Large intestine (tissue), 3 donors: Measurements from ENCODE around the gene RAB43. TPM values are rescaled to one million over a fixed set of nuclear protein-coding genes. Genes with fewer than 3 reads are reported as not detected.
"Not testable (repeated sequence)": the region's sequence is repeated elsewhere in the genome, so short reads cannot be mapped to it uniquely, and the experiment has no call there.

Experiments used
- DNase-seq, 2 donors: peaks; one replicate each; pipeline versions ENCODE4 v3.0.0 to v3.0.0-alpha.2; 2013
- H3K27ac ChIP-seq: one replicate; pipeline ENCODE4 v1.5.1; 2013; ENCODE audit warnings: low read length
- H3K27me3 ChIP-seq: 2 replicates; pipeline ENCODE4 v1.6.1; 2013; ENCODE audit warnings: low read length; ENCODE audit not compliant: control insufficient read depth, insufficient read depth
- H3K36me3 ChIP-seq: 2 replicates; pipeline ENCODE4 v1.6.1; 2013; ENCODE audit warnings: low read length; ENCODE audit not compliant: control insufficient read depth, insufficient read depth
- H3K4me1 ChIP-seq: one replicate; pipeline ENCODE4 v1.6.1; 2013; ENCODE audit warnings: low read length; ENCODE audit not compliant: control insufficient read depth, insufficient read depth
- H3K4me3 ChIP-seq: one replicate; pipeline ENCODE4 v1.5.1; 2013; ENCODE audit warnings: low read length
- H3K9me3 ChIP-seq: one replicate; pipeline ENCODE4 v1.6.1; 2013; ENCODE audit warnings: mild to moderate bottlenecking, low read depth, low read length, moderate library complexity; ENCODE audit not compliant: control insufficient read depth
- WGBS: methylation state at CpG from one replicate; pipeline ENCODE4 v1.1.5; 2013; ENCODE audit warnings: low lambda C conversion rate; ENCODE audit not compliant: insufficient coverage; 5-methylcytosine and 5-hydroxymethylcytosine counted together
- polyA plus RNA-seq: library from polyadenylated mRNA; unstranded; fragments of 120-200 nt; gene quantifications from one replicate; pipeline ENCODE4 v1.2.1, GENCODE V29; 2013

The RAB43 gene
- polyA plus RNA-seq, 1 donor, result 7.7 TPM

DNA sequence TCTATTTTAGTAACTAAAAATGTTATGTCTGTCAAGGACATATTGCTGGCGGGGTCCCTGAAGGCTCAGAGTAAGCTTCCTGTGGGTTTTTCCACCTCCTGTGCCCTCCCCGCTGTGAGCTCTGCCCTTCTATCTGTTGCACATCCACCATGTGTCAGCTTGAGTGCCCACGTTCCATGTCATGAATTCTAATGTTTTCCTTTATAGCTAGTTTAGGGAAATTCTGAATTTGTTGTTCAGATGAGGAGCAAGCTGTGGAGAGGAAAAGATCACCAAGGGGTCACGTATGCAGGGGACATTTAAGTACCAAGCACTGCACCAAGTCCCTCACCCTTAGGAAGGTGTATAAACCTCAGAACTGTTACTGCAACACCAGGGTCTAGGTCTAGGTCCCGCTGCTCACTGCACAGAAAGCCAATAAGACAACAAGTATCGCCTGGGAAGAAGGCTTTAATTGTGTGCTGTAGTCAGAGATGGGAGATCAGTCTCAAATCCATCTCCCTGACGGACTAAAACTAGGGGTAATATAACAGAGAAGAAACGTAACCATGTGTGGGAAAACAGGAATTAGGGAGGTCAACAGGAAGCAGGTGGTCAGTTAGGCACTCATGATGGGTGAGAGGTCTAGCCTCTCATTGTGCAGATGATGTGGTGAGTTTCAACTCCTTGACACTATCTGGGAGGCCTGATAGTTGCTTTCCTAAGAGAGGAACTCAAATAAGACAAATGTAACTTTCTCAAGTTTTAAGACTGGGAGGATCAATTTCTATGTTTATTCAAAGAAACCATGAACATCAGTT lies 51.3 kb downstream of the RAB43 start:
- no peak for DNase-seq
- Histone ChIP-seq H3K27me3 (peaks cover 3% of the 10 kb centered on the region), H3K4me3 (no peak overlapping the region), H3K36me3 (no peaks in the 10 kb centered on the region), H3K9me3 (peaks cover 5% of the 10 kb centered on the region), H3K27ac (no peak overlapping the region), H3K4me1 (no peaks in the 10 kb centered on the region)
- 60% methylated on average over 1 of the region's 8 CpGs for WGBS

- H3K36me3 ChIP-seq, H3K9me3 ChIP-seq, H3K27ac ChIP-seq, H3K4me1 ChIP-seq, H3K27me3 ChIP-seq, H3K4me3 ChIP-seq, DNase-seq: not testable (repeated sequence)
- WGBS, result 60% methylated on average over 1 of the region's 13 CpGs
Observed at GRCh38 chr3:129069313-129070085, 52.1 kb downstream of the RAB43 start.

DNA sequence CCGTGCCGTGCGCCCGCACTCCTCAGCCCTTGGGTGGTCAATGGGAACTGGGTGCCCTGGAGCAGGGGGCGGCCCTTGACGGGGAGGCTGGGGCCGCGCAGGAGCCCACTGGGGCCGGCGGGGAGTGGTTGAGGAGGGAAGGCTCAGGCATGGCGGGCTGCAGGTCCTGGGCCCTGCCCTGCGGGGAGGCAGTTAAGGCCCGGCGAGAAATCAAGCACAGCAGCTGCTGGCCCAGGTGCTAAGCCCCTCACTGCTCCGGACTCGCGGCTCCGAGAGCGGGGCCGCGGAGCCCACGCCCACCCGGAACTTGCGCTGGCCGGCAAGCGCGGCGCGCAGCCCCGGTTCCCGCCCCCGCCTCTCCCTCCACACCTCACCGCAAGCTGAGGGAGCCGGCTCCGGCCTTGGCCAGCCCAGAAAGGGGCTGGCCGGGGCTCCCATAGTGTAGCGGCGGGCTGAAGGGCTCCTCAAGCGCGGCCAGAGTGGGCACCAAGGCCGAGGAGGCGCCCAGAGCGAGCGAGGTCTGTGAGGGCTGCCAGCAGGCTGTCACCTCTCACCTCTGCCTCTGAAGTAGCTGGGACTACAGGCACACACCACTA lies 53.2 kb downstream of the RAB43 start:
- H3K36me3 ChIP-seq, result no peaks in the 10 kb centered on the region
- H3K4me1 ChIP-seq, result no peaks in the 10 kb centered on the region
- DNase-seq, result no peak
- H3K27ac ChIP-seq, result no peak overlapping the region
- H3K9me3 ChIP-seq, result peaks cover 5% of the 10 kb centered on the region
- H3K4me3 ChIP-seq, result peak overlapping the region; percentile 44
- no CpG with 5 or more reads among the region's 44 CpGs for WGBS
- peaks cover 3% of the 10 kb centered on the region for H3K27me3 ChIP-seq

DNA sequence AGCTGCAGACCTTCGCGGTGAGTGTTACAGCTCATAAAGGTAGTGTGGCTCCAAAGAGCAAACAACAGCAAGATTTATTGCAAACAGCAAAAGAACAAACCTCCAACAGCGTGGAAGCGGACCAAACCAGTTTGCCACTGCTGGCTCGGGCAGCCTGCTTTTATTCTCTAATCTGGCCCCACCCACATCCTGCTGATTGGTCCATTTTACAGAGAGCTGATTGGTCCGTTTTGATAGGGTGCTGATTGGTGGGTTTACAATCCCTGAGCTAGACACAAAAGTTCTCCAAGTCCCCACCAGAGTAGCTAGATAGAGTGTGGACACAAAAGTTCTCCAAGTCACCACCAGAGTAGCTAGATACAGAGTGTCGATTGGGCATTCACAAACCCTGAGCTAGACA lies 53.9 kb downstream of the RAB43 start:
- H3K4me1 ChIP-seq, H3K27ac ChIP-seq, H3K4me3 ChIP-seq, H3K27me3 ChIP-seq, H3K9me3 ChIP-seq, H3K36me3 ChIP-seq, DNase-seq: not testable (repeated sequence)
- no CpG with 5 or more reads among the region's 7 CpGs for WGBS

DNA sequence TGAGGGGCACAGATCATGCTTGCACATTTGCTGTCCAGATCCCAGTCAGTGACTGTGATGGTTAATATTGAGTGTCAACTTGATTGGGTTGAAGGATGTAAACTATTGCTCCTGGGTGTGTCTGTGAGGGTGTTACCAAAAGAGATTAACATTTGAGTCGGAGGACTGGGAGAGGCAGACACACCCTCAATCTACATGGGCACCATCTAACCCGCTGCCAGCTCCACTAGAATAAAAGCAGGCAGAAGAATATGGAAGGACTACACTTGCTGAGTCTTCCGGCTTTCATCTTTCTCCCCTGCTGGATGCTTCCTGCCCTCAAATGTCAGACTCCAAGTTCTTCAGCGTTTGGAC lies 55.9 kb downstream of the RAB43 start:
- DNase-seq, result no peak
- no peak overlapping the region for H3K4me3 ChIP-seq
- no peaks in the 10 kb centered on the region for H3K27me3 ChIP-seq
- H3K9me3 ChIP-seq, result peaks cover 5% of the 10 kb centered on the region
- H3K4me1 ChIP-seq, result no peaks in the 10 kb centered on the region
- H3K36me3 ChIP-seq, result no peaks in the 10 kb centered on the region
- no CpG with 5 or more reads among the region's 4 CpGs for WGBS
- peak overlapping the region; percentile 36 for H3K27ac ChIP-seq

DNA sequence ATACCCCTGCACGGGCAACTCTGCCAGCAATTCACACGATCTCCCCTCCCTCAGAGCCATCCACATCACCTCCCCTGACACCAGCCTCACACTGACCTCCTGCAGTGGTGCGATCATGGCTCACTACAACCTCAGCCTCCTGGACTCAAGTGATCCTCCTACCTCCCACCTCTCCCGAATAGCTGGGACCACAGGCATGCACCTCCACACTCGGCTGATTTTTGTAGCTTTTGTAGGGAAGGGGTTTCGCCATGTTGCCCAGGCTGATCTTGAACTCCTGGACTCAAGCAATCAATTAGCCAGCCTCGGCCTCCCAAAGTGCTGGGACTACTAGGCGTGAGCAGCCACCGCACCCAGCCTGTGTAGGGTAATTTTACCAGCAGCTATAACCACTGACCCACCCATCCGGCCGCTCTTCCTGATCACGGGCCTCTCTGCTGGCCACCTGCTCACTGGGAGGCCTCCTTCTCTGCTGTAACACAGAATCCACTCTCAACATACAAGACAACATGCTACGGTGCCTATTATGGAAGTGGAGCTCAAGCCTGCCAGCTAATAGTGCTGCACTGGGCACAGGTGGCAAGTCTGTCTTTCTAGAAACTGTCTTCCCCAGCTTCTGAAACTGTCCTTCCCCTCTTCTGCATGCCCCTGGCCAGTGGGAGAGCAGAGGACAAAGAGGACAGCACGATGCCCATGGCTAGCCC lies 56.4 kb downstream of the RAB43 start:
- DNase-seq, result no peak
- no peaks in the 10 kb centered on the region for H3K36me3 ChIP-seq
- H3K27me3 ChIP-seq, result no peaks in the 10 kb centered on the region
- peak overlapping the region; percentile 36 for H3K27ac ChIP-seq
- H3K4me1 ChIP-seq, result no peaks in the 10 kb centered on the region
- H3K4me3 ChIP-seq, result no peak overlapping the region
- peaks cover 5% of the 10 kb centered on the region for H3K9me3 ChIP-seq
- no CpG with 5 or more reads among the region's 14 CpGs for WGBS

- DNase-seq, result no peak
- no peak overlapping the region for H3K27ac ChIP-seq
- no peaks in the 10 kb centered on the region for H3K4me1 ChIP-seq
- H3K36me3 ChIP-seq, result no peaks in the 10 kb centered on the region
- H3K27me3 ChIP-seq, result no peaks in the 10 kb centered on the region
- peaks cover 5% of the 10 kb centered on the region for H3K9me3 ChIP-seq
- WGBS, result no CpG with 5 or more reads among the region's 15 CpGs
- no peak overlapping the region for H3K4me3 ChIP-seq
Observed at GRCh38 chr3:129063841-129064482, 57.6 kb downstream of the RAB43 start.

DNA sequence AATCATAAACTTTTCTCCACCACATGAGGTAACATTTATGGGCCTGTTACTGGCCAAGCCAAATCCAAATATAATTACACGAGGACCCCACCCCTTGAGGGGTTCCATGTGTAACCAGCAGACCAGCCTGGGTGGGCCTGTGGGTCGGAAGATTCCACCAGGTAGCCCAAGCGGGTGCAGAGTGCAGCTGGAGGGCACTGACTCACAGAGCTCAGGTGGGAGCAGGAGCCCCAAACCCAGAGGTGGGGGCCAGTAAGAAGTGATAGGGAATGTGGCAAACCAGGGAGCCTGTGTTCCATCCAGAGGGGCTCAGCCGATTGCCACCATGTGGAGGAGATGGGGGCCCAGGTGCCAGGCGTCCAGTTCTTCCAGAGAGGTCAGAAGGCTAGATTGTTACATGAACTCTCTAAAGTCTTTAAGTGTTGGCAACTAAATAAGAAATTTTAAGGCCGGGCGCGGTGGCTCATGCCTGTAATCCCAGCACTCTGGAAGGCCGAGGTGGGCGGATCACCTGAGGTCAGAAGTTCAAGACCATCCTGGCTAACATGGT lies 58.4 kb downstream of the RAB43 start:
- Histone ChIP-seq H3K27ac (no peak overlapping the region), H3K9me3 (peaks cover 2% of the 10 kb centered on the region), H3K4me1 (no peaks in the 10 kb centered on the region), H3K4me3 (no peak overlapping the region), H3K36me3 (no peaks in the 10 kb centered on the region), H3K27me3 (no peaks in the 10 kb centered on the region)
- no CpG with 5 or more reads among the region's 10 CpGs for WGBS
- no peak for DNase-seq

GRCh38 chr3:129061888-129062834 lies 59.4 kb downstream of the RAB43 start:
- Histone ChIP-seq H3K27ac (no peak overlapping the region), H3K4me1 (no peaks in the 10 kb centered on the region), H3K36me3 (no peaks in the 10 kb centered on the region), H3K9me3 (no peaks in the 10 kb centered on the region), H3K27me3 (no peaks in the 10 kb centered on the region), H3K4me3 (no peak overlapping the region)
- no CpG with 5 or more reads among the region's 32 CpGs for WGBS
- no peak for DNase-seq
